ENCODE data around the gene SMOC2.

The SMOC2 gene

GRCh38 chr6:168690271-168690670 lies 249.3 kb downstream of the SMOC2 start:
- TF ChIP-seq EGR1 (IDR thresholded peaks at IDR 0.05) (no peak), CEBPB (IDR thresholded peaks at IDR 0.05) (no peak), REST (IDR thresholded peaks at IDR 0.05; ENCODE audit: low read depth) (no peak)

- TF ChIP-seq NFIC (IDR thresholded peaks at IDR 0.05) (no peak), EP300 (IDR thresholded peaks at IDR 0.05; ENCODE audit: borderline replicate concordance) (no peak), CREB1 (IDR thresholded peaks at IDR 0.05; ENCODE audit: low read depth) (no peak), TEAD4 (IDR thresholded peaks at IDR 0.05) (no peak), TAF1 (IDR thresholded peaks at IDR 0.05; ENCODE audit: low read depth) (no peak), EGR1 (IDR thresholded peaks at IDR 0.05) (no peak), CEBPB (IDR thresholded peaks at IDR 0.05) (no peak), RAD21 (IDR thresholded peaks at IDR 0.05; ENCODE audit: low read depth) (no peak), ZBTB7A (IDR thresholded peaks at IDR 0.05; ENCODE audit: low read depth) (no peak), USF1 (IDR thresholded peaks at IDR 0.05) (no peak), REST (IDR thresholded peaks at IDR 0.05; ENCODE audit: low read depth) (no peak), YY1 (IDR thresholded peaks at IDR 0.05; ENCODE audit: low read depth) (no peak), TCF12 (IDR thresholded peaks at IDR 0.05; ENCODE audit: low read depth) (no peak), FOXM1 (IDR thresholded peaks at IDR 0.05; ENCODE audit: borderline replicate concordance, low read depth) (no peak)
- TF ChIP-seq, protein P1, sequence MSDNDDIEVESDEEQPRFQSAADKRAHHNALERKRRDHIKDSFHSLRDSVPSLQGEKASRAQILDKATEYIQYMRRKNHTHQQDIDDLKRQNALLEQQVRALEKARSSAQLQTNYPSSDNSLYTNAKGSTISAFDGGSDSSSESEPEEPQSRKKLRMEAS (IDR thresholded peaks at IDR 0.05), result no peak
These were observed 250.8 kb downstream of the SMOC2 start for GRCh38 chr6:168691774-168692173.

DNA sequence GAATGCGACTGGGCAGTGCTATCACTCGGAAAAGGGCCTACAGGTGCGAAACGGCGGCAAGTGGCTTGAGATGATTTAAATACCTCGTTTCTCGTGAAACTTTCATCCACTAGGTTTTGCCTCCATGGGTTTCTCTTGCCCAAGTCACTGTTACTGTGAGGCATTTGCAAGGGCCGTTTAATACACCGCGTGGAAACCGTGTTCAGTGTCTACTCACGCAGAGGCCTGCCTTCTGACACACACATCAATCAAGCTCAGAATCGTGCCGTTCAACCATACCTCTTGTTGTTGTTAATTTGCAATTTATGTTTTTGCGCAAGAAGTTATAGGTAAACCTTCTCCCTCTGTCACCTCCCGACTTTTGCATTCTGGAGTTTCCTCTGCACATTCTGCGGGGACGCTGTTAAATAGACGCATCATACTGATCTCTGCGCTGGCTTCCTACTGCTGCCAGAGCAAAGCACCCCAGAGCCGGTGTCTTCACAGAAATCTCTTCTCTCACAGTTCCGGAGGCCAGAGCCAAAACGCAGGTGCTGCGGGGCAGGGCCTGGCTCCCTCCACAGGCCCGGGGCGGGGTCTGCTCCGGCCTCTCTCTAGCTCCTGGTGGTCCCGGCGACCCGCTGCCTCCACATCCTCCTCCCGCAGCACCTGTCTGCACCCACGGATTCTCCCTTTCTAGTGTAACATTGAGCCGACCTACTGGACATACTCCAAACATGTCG lies 251.4 kb downstream of the SMOC2 start:
- TF ChIP-seq TCF12 (IDR thresholded peaks at IDR 0.05; ENCODE audit: low read depth), result no peak
- TF ChIP-seq FOXM1 (IDR thresholded peaks at IDR 0.05; ENCODE audit: borderline replicate concordance, low read depth), result no peak
- no peak for TF ChIP-seq CREB1 (IDR thresholded peaks at IDR 0.05; ENCODE audit: low read depth)
- no peak for TF ChIP-seq EP300 (IDR thresholded peaks at IDR 0.05; ENCODE audit: borderline replicate concordance)
- no peak for TF ChIP-seq TAF1 (IDR thresholded peaks at IDR 0.05; ENCODE audit: low read depth)
- TF ChIP-seq TEAD4 (IDR thresholded peaks at IDR 0.05), result no peak
- no peak for TF ChIP-seq USF1 (IDR thresholded peaks at IDR 0.05)
- TF ChIP-seq EGR1 (IDR thresholded peaks at IDR 0.05), result no peak
- TF ChIP-seq CEBPB (IDR thresholded peaks at IDR 0.05), result no peak
- TF ChIP-seq RAD21 (IDR thresholded peaks at IDR 0.05; ENCODE audit: low read depth), result no peak

DNA sequence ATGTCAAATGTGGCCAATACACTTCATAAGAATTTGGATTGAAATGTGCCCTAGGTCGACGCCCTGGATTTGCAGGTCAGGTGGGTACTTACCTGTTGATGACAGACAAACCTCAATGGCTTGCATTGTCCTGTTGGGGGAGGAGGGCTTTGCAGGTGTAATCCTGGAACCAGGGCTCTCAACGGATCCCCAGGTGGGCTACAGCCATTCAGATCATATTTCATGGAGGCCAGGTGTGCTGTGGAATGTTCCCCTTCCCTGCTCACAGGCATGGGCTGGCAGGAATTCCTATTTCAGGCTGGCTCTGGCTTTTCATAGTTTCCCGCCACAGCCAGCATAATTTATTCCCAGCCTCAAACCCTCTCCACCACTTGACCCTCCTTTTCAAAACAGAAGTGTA lies 254.7 kb downstream of the SMOC2 start:
- TF ChIP-seq YY1 (IDR thresholded peaks at IDR 0.05; ENCODE audit: low read depth) (peak; percentile 53), ZBTB7A (IDR thresholded peaks at IDR 0.05; ENCODE audit: low read depth) (no peak), EP300 (IDR thresholded peaks at IDR 0.05; ENCODE audit: borderline replicate concordance) (peak; percentile 98), CEBPB (IDR thresholded peaks at IDR 0.05) (peak; percentile 24; the same call in 1 of the 2 replicates), EGR1 (IDR thresholded peaks at IDR 0.05) (no peak), TEAD4 (IDR thresholded peaks at IDR 0.05) (peak; percentile 95), RAD21 (IDR thresholded peaks at IDR 0.05; ENCODE audit: low read depth) (peak; percentile 42), FOXM1 (IDR thresholded peaks at IDR 0.05; ENCODE audit: borderline replicate concordance, low read depth) (peak; percentile 93), TCF12 (IDR thresholded peaks at IDR 0.05; ENCODE audit: low read depth) (peak; percentile 100), USF1 (IDR thresholded peaks at IDR 0.05) (peak; percentile 76), REST (IDR thresholded peaks at IDR 0.05; ENCODE audit: low read depth) (no peak), TAF1 (IDR thresholded peaks at IDR 0.05; ENCODE audit: low read depth) (no peak), CREB1 (IDR thresholded peaks at IDR 0.05; ENCODE audit: low read depth) (no peak), NFIC (IDR thresholded peaks at IDR 0.05) (peak; percentile 90)
- TF ChIP-seq, protein P1 (IDR thresholded peaks at IDR 0.05), result peak; percentile 89
